NB4 (cell line): ENCODE results near the gene PLAGL2.
"Not testable (repeated sequence)": the region's sequence is repeated elsewhere in the genome, so short reads cannot be mapped to it uniquely, and the experiment has no call there.

ENCODE experiments used
- DNase-seq: peaks from one replicate; pipeline ENCODE4 v3.0.0; 2010; ENCODE audit warnings: low read depth
- H3K4me3 ChIP-seq: one replicate; pipeline ENCODE4 v1.5.1; 2011; ENCODE audit warnings: mild to moderate bottlenecking, low read depth, low read length, moderate library complexity
- CTCF ChIP-seq: IDR thresholded peaks from one replicate; pipeline ENCODE4 v1.5.1; 2012; ENCODE audit warnings: low read depth, low read length
- MAX ChIP-seq: IDR thresholded peaks from 2 replicates; pipeline ENCODE4 v1.6.1; 2011; ENCODE audit warnings: low read depth, low read length
- MYC ChIP-seq: IDR thresholded peaks from 2 replicates; pipeline ENCODE4 v1.6.1; 2011; ENCODE audit warnings: low read depth, low read length
- POLR2A ChIP-seq: IDR thresholded peaks from 2 replicates; pipeline ENCODE4 v1.6.1; 2011; ENCODE audit warnings: mild to moderate bottlenecking; ENCODE audit not compliant: insufficient read length; ENCODE audit errors: extremely low read depth

The PLAGL2 gene

GRCh38 chr20:32207626-32208498, at the start of gene PLAGL2, which contains the start of gene POFUT1:
TSS of gene PLAGL2 (minus strand) at chr20:32207743. CDS start at chr20:32202178, 5,565 bp downstream.
TSS of gene POFUT1 (plus strand) at chr20:32207880. CDS start at chr20:32207942, 62 bp downstream.
- TF ChIP-seq MYC (peak; percentile 90), MAX (peak; percentile 74), POLR2A (peak; percentile 93), CTCF (no peak)
- DNase-seq, result peak; percentile 92
- H3K4me3 ChIP-seq, result peak within 1 kb of the TSS; percentile 93

GRCh38 chr20:32252189-32252588, 44.6 kb upstream of the PLAGL2 start:
- H3K4me3 ChIP-seq, result no peak overlapping the region
- no peak for TF ChIP-seq MAX
- TF ChIP-seq MYC, result no peak
- no peak for TF ChIP-seq CTCF
- TF ChIP-seq POLR2A, result no peak
- DNase-seq, result no peak

GRCh38 chr20:32251470-32251869, 43.9 kb upstream of the PLAGL2 start:
- no peak for DNase-seq
- no peak overlapping the region for H3K4me3 ChIP-seq
- TF ChIP-seq MAX, result no peak
- no peak for TF ChIP-seq MYC
- no peak for TF ChIP-seq CTCF
- TF ChIP-seq POLR2A, result no peak

- peak; percentile 81 for DNase-seq
- TF ChIP-seq POLR2A (no peak), CTCF (peak; percentile 13), MAX (peak; percentile 64), MYC (peak; percentile 53; the same call in 1 of the 2 replicates)
- no peak overlapping the region for H3K4me3 ChIP-seq
Measured at GRCh38 chr20:32249030-32249738, 41.6 kb upstream of the PLAGL2 start.

GRCh38 chr20:32248043-32248442, 40.5 kb upstream of the PLAGL2 start:
- H3K4me3 ChIP-seq, result no peak overlapping the region
- TF ChIP-seq CTCF (no peak), MAX (no peak), POLR2A (no peak), MYC (no peak)
- DNase-seq, result peak; percentile 77

- not testable (repeated sequence) for DNase-seq, H3K4me3 ChIP-seq
Measured at GRCh38 chr20:32246208-32246607, 38.7 kb upstream of the PLAGL2 start.
